Measurements from ENCODE around the gene PGAM5. TPM values are rescaled to one million over a fixed set of nuclear protein-coding genes. Genes with fewer than 3 reads are reported as not detected.

Gene PGAM5
- total RNA-seq, 1 experiment from 2014 or later: 121 TPM

- H3K36me3 ChIP-seq (ENCODE audit: insufficient read depth, low read length, poor library complexity, severe bottlenecking): peaks cover 96% of the 10 kb centered on the region
- no peaks in the 10 kb centered on the region for H3K4me1 ChIP-seq (ENCODE audit: insufficient read depth, low read length, poor library complexity, severe bottlenecking)
- no peak overlapping the region for H3K4me3 ChIP-seq (ENCODE audit: low read depth, low read length, poor library complexity, severe bottlenecking)
- DNase-seq (ENCODE audit: low spot score): no peak
- no peaks in the 10 kb centered on the region for H3K27me3 ChIP-seq (replicated peaks; ENCODE audit: insufficient read depth, low read depth, low read length, poor library complexity)
- TF ChIP-seq EZH2 (IDR thresholded peaks at IDR 0.05; ENCODE audit: borderline replicate concordance, low read depth, low read length, poor library complexity, severe bottlenecking) (no peak), CTCF (conservative IDR thresholded peaks at IDR 0.05; ENCODE audit: low read depth, low read length) (no peak)
- H3K27ac ChIP-seq (ENCODE audit: low read depth, low read length, poor library complexity, severe bottlenecking): no peak overlapping the region
- H3K9me3 ChIP-seq (ENCODE audit: low read depth, low read length, poor library complexity, severe bottlenecking): no peaks in the 10 kb centered on the region
- POLR2A ChIA-PET (ENCODE audit: low non-redundant PET): no interaction called here
- intact Hi-C loops (cut with micrococcal nuclease; ENCODE audit: unreplicated experiment): no loop called here
- CTCF ChIA-PET: no interaction called here
- BruUV-seq (replicated peaks): no TSS peak
These were observed 36.0 kb downstream of the PGAM5 start for GRCh38 chr12:132746613-132747012.

- intact Hi-C loops (cut with micrococcal nuclease; ENCODE audit: unreplicated experiment): no loop called here
- no peaks in the 10 kb centered on the region for H3K27me3 ChIP-seq (replicated peaks; ENCODE audit: insufficient read depth, low read depth, low read length, poor library complexity)
- ChIA-PET CTCF (no interaction called here), POLR2A (ENCODE audit: low non-redundant PET) (no interaction called here)
- peaks cover 93% of the 10 kb centered on the region for H3K36me3 ChIP-seq (ENCODE audit: insufficient read depth, low read length, poor library complexity, severe bottlenecking)
- H3K4me1 ChIP-seq (ENCODE audit: insufficient read depth, low read length, poor library complexity, severe bottlenecking): no peaks in the 10 kb centered on the region
- H3K4me3 ChIP-seq (ENCODE audit: low read depth, low read length, poor library complexity, severe bottlenecking): no peak overlapping the region
- no peak for DNase-seq (ENCODE audit: low spot score)
- no peaks in the 10 kb centered on the region for H3K9me3 ChIP-seq (ENCODE audit: low read depth, low read length, poor library complexity, severe bottlenecking)
- TF ChIP-seq EZH2 (IDR thresholded peaks at IDR 0.05; ENCODE audit: borderline replicate concordance, low read depth, low read length, poor library complexity, severe bottlenecking): no peak
- no peak for TF ChIP-seq CTCF (conservative IDR thresholded peaks at IDR 0.05; ENCODE audit: low read depth, low read length)
- H3K27ac ChIP-seq (ENCODE audit: low read depth, low read length, poor library complexity, severe bottlenecking): no peak overlapping the region
- BruUV-seq (replicated peaks): no TSS peak
These were observed 36.8 kb downstream of the PGAM5 start for GRCh38 chr12:132747395-132747794.

- no peaks in the 10 kb centered on the region for H3K27me3 ChIP-seq (replicated peaks; ENCODE audit: insufficient read depth, low read depth, low read length, poor library complexity)
- peaks cover 92% of the 10 kb centered on the region for H3K36me3 ChIP-seq (ENCODE audit: insufficient read depth, low read length, poor library complexity, severe bottlenecking)
- no peak for DNase-seq (ENCODE audit: low spot score)
- no peaks in the 10 kb centered on the region for H3K9me3 ChIP-seq (ENCODE audit: low read depth, low read length, poor library complexity, severe bottlenecking)
- intact Hi-C loops (cut with micrococcal nuclease; ENCODE audit: unreplicated experiment): no loop called here
- H3K4me3 ChIP-seq (ENCODE audit: low read depth, low read length, poor library complexity, severe bottlenecking): no peak overlapping the region
- H3K4me1 ChIP-seq (ENCODE audit: insufficient read depth, low read length, poor library complexity, severe bottlenecking): no peaks in the 10 kb centered on the region
- BruUV-seq (replicated peaks): no TSS peak
- TF ChIP-seq CTCF (conservative IDR thresholded peaks at IDR 0.05; ENCODE audit: low read depth, low read length): no peak
- no peak for TF ChIP-seq EZH2 (IDR thresholded peaks at IDR 0.05; ENCODE audit: borderline replicate concordance, low read depth, low read length, poor library complexity, severe bottlenecking)
- ChIA-PET CTCF (no interaction called here), POLR2A (ENCODE audit: low non-redundant PET) (no interaction called here)
- H3K27ac ChIP-seq (ENCODE audit: low read depth, low read length, poor library complexity, severe bottlenecking): no peak overlapping the region
These were observed 37.3 kb downstream of the PGAM5 start for GRCh38 chr12:132747896-132748295.

All from A673 (cell line).